ENCODE measurements around the gene CHRNB4. TPM values are rescaled to one million over a fixed set of nuclear protein-coding genes. Genes with fewer than 3 reads are reported as not detected.
"Not testable (repeated sequence)": the region's sequence is repeated elsewhere in the genome, so short reads cannot be mapped to it uniquely, and the experiment has no call there.

CHRNB4 gene
- not detected for polyA plus RNA-seq (2013, experiment 1 of 2; ENCODE audit: insufficient read length)
- not detected for polyA plus RNA-seq (2013, experiment 2 of 2; ENCODE audit: insufficient read length)

- peak; percentile 8 for DNase-seq
These were observed at the start of gene CHRNB4 for GRCh38 chr15:78641102-78641748. Gene CHRNB4 (minus strand): TSS chr15:78641210. CDS start chr15:78641133, 77 bp downstream.

GRCh38 chr15:78689626-78690025 lies 48.6 kb upstream of the CHRNB4 start:
- DNase-seq: no peak

GRCh38 chr15:78685925-78686324 lies 44.9 kb upstream of the CHRNB4 start:
- DNase-seq: no peak

- no peak for DNase-seq
These were observed 44.3 kb upstream of the CHRNB4 start for GRCh38 chr15:78685159-78685921.

GRCh38 chr15:78684657-78685056 lies 43.6 kb upstream of the CHRNB4 start:
- DNase-seq: no peak

- not testable (repeated sequence) for DNase-seq
These were observed 42.6 kb upstream of the CHRNB4 start for GRCh38 chr15:78683599-78683998.

GRCh38 chr15:78682693-78683410 lies 41.8 kb upstream of the CHRNB4 start:
- no peak for DNase-seq

- no peak for DNase-seq
These were observed 41.1 kb upstream of the CHRNB4 start for GRCh38 chr15:78682004-78682651.

- no peak for DNase-seq
These were observed 40.4 kb upstream of the CHRNB4 start for GRCh38 chr15:78681281-78682003.

- no peak for DNase-seq
These were observed 39.5 kb upstream of the CHRNB4 start for GRCh38 chr15:78680431-78681075.

GRCh38 chr15:78679089-78679511 lies 38.1 kb upstream of the CHRNB4 start:
- DNase-seq: no peak

GRCh38 chr15:78676424-78677110 lies 35.6 kb upstream of the CHRNB4 start:
- no peak for DNase-seq

GRCh38 chr15:78675617-78676360 lies 34.8 kb upstream of the CHRNB4 start:
- DNase-seq: no peak

GRCh38 chr15:78675206-78675605 lies 34.2 kb upstream of the CHRNB4 start:
- no peak for DNase-seq

- no peak for DNase-seq
These were observed 33.0 kb upstream of the CHRNB4 start for GRCh38 chr15:78673917-78674444.

- no peak for DNase-seq
These were observed 32.5 kb upstream of the CHRNB4 start for GRCh38 chr15:78673476-78673875.

GRCh38 chr15:78672285-78673014 lies 31.4 kb upstream of the CHRNB4 start:
- no peak for DNase-seq

GRCh38 chr15:78671626-78672211 lies 30.7 kb upstream of the CHRNB4 start:
- no peak for DNase-seq

GRCh38 chr15:78668987-78669386 lies 28.0 kb upstream of the CHRNB4 start:
- DNase-seq: no peak

Data from fibroblast of skin of scalp (primary cell).